ENCODE results near the gene ERCC3.
"Not testable (repeated sequence)": the region's sequence is repeated elsewhere in the genome, so short reads cannot be mapped to it uniquely, and the experiment has no call there.

ERCC3 gene

DNA sequence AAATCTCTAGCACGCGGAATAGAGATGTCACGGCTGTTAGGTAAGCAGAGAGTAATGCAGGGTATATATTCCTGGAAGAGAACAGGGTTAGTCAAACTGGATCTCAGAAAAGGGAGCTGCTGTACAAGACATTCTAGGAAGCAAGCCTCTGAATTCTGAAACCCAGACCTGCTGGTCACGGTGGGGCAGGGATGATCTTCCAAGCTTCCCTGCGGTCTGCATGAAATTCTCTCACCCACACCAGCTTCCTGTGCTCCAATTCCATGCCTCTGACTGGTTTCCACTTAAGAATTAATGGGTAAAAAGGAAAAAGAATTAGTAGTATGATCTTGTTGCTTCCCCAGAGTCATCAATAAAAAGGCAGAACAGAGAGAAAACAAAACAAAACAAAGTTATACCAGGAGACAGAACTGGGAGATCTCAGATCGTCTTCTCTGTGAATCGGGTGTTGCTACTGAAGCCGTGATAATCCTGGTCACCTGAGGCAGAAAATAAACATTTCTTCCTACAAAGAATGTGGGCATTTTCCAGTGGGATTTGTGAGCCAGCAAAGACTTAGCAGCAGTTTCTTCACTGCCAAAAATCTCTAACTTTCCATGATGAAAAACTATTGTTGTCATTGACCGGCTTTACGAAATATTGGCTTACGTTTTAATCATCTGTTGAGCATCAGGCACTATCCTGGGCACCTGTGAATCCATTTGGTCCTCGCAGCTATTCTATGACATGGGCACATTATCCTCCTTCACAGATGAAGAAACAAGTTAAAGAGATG is 68.6 kb downstream of the ERCC3 start:
- Mint-ChIP-seq H3K27ac (peak overlapping the region; percentile 3 to 66 (median 52)), H3K27me3 (ENCODE audit: low read depth) (peaks cover 22% of the 10 kb centered on the region), H3K36me3 (ENCODE audit: low read depth) (no peaks in the 10 kb centered on the region), H3K9me3 (peaks cover 3% of the 10 kb centered on the region), H3K4me1 (peaks cover 44% of the 10 kb centered on the region), H3K4me3 (peak overlapping the region in 1 of 3 experiments; percentile 18)
- TF ChIP-seq, protein P1, sequence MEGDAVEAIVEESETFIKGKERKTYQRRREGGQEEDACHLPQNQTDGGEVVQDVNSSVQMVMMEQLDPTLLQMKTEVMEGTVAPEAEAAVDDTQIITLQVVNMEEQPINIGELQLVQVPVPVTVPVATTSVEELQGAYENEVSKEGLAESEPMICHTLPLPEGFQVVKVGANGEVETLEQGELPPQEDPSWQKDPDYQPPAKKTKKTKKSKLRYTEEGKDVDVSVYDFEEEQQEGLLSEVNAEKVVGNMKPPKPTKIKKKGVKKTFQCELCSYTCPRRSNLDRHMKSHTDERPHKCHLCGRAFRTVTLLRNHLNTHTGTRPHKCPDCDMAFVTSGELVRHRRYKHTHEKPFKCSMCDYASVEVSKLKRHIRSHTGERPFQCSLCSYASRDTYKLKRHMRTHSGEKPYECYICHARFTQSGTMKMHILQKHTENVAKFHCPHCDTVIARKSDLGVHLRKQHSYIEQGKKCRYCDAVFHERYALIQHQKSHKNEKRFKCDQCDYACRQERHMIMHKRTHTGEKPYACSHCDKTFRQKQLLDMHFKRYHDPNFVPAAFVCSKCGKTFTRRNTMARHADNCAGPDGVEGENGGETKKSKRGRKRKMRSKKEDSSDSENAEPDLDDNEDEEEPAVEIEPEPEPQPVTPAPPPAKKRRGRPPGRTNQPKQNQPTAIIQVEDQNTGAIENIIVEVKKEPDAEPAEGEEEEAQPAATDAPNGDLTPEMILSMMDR (IDR thresholded peaks at IDR 0.05; ENCODE audit: unreplicated experiment in 3 of 3), result no peak

DNA sequence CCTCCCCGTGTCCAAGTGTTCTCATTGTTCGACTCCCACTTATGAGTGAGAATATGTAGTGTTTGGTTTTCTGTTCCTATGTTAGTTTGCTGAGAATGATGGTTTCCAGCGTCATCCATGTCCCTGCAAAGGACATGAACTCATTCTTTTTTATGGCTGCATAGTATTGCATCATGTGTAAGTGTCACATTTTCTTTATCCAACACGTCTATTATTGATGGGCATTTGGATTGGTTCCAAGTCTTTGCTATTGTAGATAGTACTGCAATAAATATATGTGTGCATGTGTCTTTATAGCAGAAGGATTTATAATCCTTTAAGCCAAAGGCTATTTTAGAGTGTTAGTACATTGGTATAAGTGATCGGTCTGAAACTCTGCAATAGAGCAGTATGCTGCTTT is 69.8 kb downstream of the ERCC3 start:
- not testable (repeated sequence) for H3K36me3 Mint-ChIP-seq (ENCODE audit: low read depth); H3K9me3 Mint-ChIP-seq
- peak overlapping the region; percentile 5 to 79 (median 66) for H3K27ac Mint-ChIP-seq
- peak overlapping the region in 2 of 3 experiments; percentile 28 to 49 for H3K4me3 Mint-ChIP-seq
- peaks cover 26% of the 10 kb centered on the region for H3K27me3 Mint-ChIP-seq (ENCODE audit: low read depth)
- peaks cover 47% of the 10 kb centered on the region for H3K4me1 Mint-ChIP-seq

DNA sequence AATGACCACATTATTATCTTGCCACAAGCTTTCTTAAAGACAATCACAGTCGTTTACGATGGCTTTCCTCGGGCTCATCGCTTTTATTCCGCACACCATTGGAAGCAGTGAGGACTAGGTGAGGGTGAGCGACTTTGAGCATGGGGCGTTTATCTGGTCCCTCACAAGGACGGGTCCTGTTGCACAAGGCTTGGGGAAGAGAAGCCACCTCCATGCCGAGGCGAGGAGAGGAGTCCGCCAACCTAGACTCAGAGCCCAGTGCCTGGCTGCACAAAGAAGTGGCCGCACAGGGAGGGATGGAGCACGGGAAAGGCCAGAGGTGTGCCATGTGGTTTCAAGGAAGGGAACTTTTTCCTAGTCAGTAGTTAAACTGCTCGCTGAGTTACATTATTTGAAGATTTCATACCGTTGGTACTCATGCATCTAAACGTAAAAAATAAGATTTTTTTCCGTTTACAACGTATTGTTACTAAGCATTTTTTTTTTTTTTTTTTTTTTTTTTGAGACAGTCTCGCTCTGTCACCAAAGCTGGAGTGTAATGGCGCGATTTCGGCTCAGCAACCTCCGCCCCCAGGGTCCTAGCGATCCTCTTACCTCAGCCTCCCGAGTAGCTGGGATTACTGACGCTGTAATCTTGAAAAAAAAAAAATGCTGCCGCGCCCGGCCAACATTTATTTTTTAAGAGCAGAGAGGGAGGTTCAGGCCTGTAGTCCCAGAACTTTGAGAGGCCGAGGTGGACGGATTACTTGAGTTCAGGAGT is 73.0 kb downstream of the ERCC3 start:
- Mint-ChIP-seq H3K36me3 (ENCODE audit: low read depth) (peaks cover 8% of the 10 kb centered on the region), H3K27me3 (ENCODE audit: low read depth) (peaks cover 26% of the 10 kb centered on the region), H3K4me3 (peak overlapping the region; percentile 95 to 99 (median 97)), H3K27ac (peak overlapping the region; percentile 96 to 99 (median 98)), H3K9me3 (peaks cover 7% of the 10 kb centered on the region), H3K4me1 (peaks cover 41% of the 10 kb centered on the region)
- TF ChIP-seq, protein P1 (IDR thresholded peaks at IDR 0.05; ENCODE audit: unreplicated experiment in 3 of 3), result no peak

DNA sequence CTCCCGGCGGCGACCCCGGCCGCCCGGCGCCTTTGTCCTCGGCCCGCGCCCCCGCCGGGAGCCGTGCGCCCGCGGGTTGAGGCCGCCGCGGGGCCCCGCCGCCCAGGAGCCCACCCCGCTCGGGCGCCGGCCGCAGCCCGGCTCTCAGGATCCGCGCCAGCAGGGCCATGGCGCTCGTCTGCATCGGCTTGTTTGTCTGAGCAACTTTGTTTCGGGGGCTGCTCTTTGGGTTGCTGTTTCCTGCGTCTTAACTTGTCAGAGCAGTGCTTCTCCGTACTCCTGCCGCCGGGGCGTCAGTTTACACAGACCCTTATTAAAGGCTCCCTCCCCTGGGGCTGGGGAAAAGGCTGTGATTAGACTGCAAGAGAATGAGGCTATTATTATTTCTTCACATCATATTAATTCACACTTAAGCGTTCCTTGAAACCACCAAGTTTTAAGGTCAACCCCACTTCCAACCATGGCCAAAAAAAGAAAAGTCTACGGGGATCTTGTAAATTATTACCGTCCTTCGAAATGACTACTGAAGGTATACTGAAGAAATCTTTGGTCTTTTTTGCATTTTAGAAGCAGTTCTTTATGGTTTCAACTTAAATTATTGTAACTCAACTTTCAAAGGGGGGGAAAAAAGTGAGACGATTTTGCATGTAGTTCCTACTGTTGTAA is 73.7 kb downstream of the ERCC3 start, which contains the start of gene CYP27C1:
TSS of gene CYP27C1 (minus strand) at position 198 of the 666 bp plus-strand sequence. CDS start at position 169, 29 bp downstream.
- peaks cover 20% of the 10 kb centered on the region for H3K27me3 Mint-ChIP-seq (ENCODE audit: low read depth)
- TF ChIP-seq, protein P1 (IDR thresholded peaks at IDR 0.05; ENCODE audit: unreplicated experiment in 3 of 3), result no peak
- H3K27ac Mint-ChIP-seq, result peak within 1 kb of the TSS; percentile 96 to 99 (median 98)
- H3K4me3 Mint-ChIP-seq, result peak within 1 kb of the TSS; percentile 95 to 99 (median 97)
- H3K9me3 Mint-ChIP-seq, result peaks cover 8% of the 10 kb centered on the region
- H3K36me3 Mint-ChIP-seq (ENCODE audit: low read depth), result peaks cover 8% of the 10 kb centered on the region
- peaks cover 34% of the 10 kb centered on the region for H3K4me1 Mint-ChIP-seq

DNA sequence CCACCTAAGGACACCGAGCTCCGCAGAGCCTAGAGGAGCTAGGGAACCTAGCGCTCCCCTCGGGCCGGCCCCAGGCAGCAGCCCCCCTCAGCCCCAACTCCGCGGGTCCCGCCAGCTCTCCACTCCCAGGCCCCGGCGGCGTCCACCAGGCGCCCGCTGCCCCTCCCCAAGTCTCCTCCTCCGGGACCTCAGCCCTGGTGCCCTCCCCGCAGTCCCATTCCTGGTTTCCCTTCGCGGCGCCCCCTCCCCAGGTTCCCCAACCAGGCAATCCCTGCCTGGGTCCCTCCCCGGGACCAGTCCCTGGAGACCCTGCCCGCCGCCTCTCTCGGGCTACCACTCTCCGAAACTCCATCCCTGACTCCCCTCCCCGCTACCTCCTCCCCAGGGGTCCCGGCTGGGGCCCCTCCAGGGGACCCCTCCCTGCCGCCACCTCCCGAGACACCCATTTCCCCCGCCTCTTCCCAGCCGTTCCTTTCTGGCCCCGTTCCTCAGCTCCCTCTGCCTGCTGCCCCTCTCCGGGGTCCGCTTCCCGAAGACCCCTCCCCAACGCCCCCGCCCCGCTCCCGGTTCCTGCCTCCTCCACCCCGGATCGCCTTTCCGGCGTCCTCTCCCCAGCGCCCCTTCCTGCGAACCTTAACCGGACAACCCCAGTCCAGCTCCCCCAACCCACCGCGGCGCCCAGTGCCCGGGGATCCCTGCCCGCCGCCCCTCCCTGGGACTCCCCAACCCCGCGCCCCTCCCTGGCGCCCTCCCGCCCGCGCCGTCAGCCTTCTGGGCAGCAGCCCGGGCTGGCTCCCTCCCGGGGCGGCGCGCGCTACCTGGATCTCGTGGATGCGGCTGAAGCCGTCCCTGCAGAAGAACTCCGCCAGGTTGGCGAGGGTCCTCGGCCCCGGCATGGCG is 74.5 kb downstream of the ERCC3 start:
- TF ChIP-seq, protein P1 (IDR thresholded peaks at IDR 0.05; ENCODE audit: unreplicated experiment in 3 of 3), result no peak
- peaks cover 8% of the 10 kb centered on the region for H3K9me3 Mint-ChIP-seq
- H3K4me3 Mint-ChIP-seq, result peak overlapping the region; percentile 85 to 94 (median 88)
- peaks cover 29% of the 10 kb centered on the region for H3K4me1 Mint-ChIP-seq
- H3K27me3 Mint-ChIP-seq (ENCODE audit: low read depth), result peaks cover 15% of the 10 kb centered on the region
- H3K36me3 Mint-ChIP-seq (ENCODE audit: low read depth), result peaks cover 9% of the 10 kb centered on the region
- H3K27ac Mint-ChIP-seq, result peak overlapping the region; percentile 90 to 96 (median 95)

All from nephron (organoid).